SU-DHL-6 (cell line): Measurements from ENCODE around the gene CBX7.

ENCODE experiments used
- CTCF ChIP-seq: fragments of 200-600 bp; sonication (generic); IDR thresholded peaks from one replicate; pipeline ENCODE4 v1.5.1; 2017; ENCODE audit warnings: antibody characterized with exemption, mild to moderate bottlenecking, low read length, moderate library complexity; ENCODE audit not compliant: insufficient read depth, poor library complexity, severe bottlenecking
- EZH2phosphoT487 ChIP-seq: fragments of 200-600 bp; sonication (generic), shearing (Covaris generic); conservative IDR thresholded peaks from 2 replicates; pipeline ENCODE4 v1.6.1; 2018; ENCODE audit warnings: mild to moderate bottlenecking, antibody characterized with exemption, low read length, moderate library complexity, mixed read lengths

DNA sequence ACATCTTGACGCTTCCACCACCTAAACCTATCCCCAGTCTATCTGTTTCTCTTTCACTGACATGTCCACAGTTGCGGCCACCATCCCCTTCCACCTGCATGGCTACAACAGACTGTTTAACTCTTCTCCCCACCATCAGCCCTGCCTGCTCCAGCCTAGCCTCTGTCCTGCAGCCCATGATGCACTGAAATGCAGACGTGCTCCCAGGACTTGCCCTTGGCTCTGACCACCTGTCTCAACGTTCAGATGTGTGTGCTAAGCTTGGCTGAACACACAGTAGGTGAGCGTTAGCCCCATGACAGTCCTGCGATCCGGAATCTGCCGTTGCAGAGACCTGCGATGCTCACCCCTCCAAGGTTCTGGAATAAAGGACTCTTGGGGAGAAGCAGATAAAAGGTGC, 22.7 kb downstream of the CBX7 start:
- no peak for TF ChIP-seq CTCF
- no peak for TF ChIP-seq EZH2phosphoT487
